Measurements from ENCODE around the gene TMED3. TPM values are rescaled to one million over a fixed set of nuclear protein-coding genes. Genes with fewer than 3 reads are reported as not detected.

Gene TMED3
- 126 and 128 TPM in 2 replicates for total RNA-seq

DNA sequence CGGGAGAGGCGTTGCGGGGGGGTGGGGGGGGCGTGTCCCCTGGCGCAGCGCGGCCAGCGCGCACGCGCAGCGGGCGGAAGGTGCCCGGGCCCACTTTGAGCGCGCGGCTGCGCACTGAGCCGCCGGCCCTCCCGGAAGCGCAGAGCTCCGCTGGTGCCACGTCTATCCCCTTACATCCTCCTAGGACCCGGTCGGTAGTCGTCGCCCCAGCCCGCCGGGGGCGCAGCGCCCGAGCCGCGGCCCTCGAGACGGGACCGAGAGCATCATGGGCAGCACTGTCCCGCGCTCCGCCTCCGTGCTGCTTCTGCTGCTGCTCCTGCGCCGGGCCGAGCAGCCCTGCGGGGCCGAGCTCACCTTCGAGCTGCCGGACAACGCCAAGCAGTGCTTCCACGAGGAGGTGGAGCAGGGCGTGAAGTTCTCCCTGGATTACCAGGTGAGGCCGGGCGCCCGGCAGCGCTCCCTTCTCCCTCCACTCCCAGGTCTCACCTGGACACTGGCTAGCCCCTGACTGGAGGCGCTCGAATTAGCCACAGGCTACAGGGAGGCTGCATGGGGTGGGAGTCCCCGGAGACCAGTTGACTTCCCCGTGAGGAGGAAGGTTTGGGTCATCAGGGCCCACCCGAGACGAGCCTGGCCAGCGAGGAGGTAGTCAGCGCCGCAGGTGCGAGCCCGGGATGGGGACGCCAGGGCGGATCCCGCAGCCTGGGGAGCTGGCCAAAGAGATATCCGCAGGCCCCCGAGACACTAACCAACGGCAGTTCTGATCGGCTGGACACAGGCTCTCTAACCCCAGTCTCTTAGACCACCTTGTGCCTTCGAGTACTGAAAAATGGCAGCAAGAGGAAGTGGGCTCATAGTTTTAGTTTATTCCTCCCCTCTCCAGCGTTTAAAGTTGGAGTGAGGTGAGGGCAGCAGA, at the start of gene TMED3:
TSS of gene TMED3 (plus strand) at position 128 of the 916 bp plus-strand sequence. CDS start at position 266, 138 bp downstream.

DNA sequence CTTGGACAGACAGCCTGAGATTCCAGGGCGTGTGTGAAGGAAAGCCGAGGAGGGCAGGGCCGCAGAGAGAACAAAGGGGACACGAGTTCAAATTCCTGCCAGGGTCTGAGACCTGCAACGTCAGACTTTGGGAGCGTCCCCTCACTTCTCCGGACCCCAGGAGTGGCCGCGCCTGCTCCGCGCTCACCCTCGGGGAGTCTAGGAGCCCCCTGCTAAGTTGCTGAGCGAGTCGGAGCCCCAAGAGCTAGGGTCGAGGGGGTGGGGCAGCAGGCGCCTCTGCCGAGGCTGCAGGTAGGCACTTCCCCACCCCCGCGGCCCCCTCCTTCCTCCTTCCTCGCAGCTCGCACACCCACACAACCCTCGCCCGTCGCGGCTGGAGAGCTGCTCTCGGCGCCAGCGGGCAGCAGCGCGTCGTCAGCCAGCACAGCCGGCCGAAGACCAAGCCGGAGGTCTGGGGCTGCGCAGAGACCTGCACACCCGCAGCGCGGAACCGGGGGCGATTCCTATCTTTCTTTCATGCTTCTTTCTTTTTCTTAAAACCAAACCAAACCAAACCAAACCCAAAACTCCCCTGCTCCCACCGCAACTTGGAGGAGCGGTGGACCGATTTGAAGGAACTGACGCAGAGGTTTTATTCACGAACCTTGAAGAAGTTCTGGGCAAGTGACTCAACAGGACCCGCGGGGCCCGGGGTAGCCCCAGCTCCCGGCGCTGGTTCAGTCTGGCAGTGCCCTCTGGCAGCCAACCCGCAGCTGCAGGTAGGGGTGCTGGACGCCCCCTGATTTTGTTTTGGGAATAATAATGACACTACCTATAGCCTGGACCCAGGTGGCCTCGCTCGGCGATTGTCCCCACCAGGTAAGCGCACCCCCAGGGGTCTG, 28.3 kb upstream of the TMED3 start, which contains the start of gene ANKRD34C:
TSS of gene ANKRD34C (plus strand) at position 352 of the 881 bp plus-strand sequence. CDS start 10,563 bp downstream, outside the sequence.

Other genes with a start within 250 kb of the TMED3 start
- gene RASGRF1, start 220.3 kb upstream of the TMED3 start, total RNA-seq: under 0.01 and 0.50 TPM in 2 replicates
- gene ANKRD34C, start 28.4 kb upstream of the TMED3 start, total RNA-seq: not detected in 2 replicates
- gene MINAR1, start 121.2 kb downstream of the TMED3 start, total RNA-seq: 0.74 and 1.0 TPM in 2 replicates